WTC11 (cell line): ENCODE data around the gene LYSMD1. TPM values are rescaled to one million over a fixed set of nuclear protein-coding genes. Genes with fewer than 3 reads are reported as not detected.
A peak's percentile ranks its signal among the peaks of the same experiment; 100 is the strongest.

Experiments
- ATAC-seq: fragments of 200-7000 bp; cut with Tn5 transposase; 2 replicates; pipeline ENCODE4 v1.10.0; 2021; ENCODE audit warnings: mild to moderate bottlenecking, moderate library complexity
- CTCF ChIA-PET: fragments of 300-600 bp; sonication (Branson Sonifier 250); formaldehyde crosslinking; loops from one replicate; lab custom pipeline; 2021; ENCODE audit warnings: antibody characterized with exemption; lab: Charles Lee
- POLR2A ChIA-PET: fragments of 350-600 bp; sonication (Branson Sonifier 250); formaldehyde crosslinking; loops from one replicate; lab custom pipeline; 2021; ENCODE audit warnings: antibody characterized with exemption; lab: Charles Lee
- DNase-seq: peaks from one replicate; pipeline ENCODE4 v3.0.0; 2021; ENCODE audit warnings: low spot score
- H3K27ac Mint-ChIP-seq: 2 replicates; pipeline ENCODE4 v1.8.0; 2021; ENCODE audit warnings: mixed read lengths
- H3K27me3 Mint-ChIP-seq: 2 replicates; pipeline ENCODE4 v1.8.0; 2021; ENCODE audit warnings: low read depth, mild to moderate bottlenecking, moderate library complexity, mixed read lengths
- H3K36me3 Mint-ChIP-seq: 2 replicates; pipeline ENCODE4 v1.8.0; 2021; ENCODE audit warnings: mixed read lengths
- H3K4me1 Mint-ChIP-seq: 2 replicates; pipeline ENCODE4 v1.8.0; 2022; ENCODE audit warnings: mixed read lengths
- H3K4me3 Mint-ChIP-seq: 2 replicates; pipeline ENCODE4 v1.8.0; 2021; ENCODE audit warnings: mild to moderate bottlenecking, moderate library complexity, mixed read lengths
- H3K9me3 Mint-ChIP-seq: 2 replicates; pipeline ENCODE4 v1.8.0; 2021; ENCODE audit warnings: mixed read lengths
- ATF3 ChIP-seq: sonication (generic); formaldehyde crosslinking; conservative IDR thresholded peaks from 2 replicates; pipeline ENCODE4 v1.8.1; 2022; ENCODE audit warnings: mild to moderate bottlenecking, missing genetic modification reagents
- CDX4 ChIP-seq: fragments of 250-450 bp; sonication (Bioruptor Pico); IDR thresholded peaks from 2 replicates; pipeline ENCODE4 v1.9.0; 2021; ENCODE audit warnings: moderate library complexity, mild to moderate bottlenecking, inconsistent platforms, borderline replicate concordance
- E2F4 ChIP-seq: sonication (generic); formaldehyde crosslinking; IDR thresholded peaks from 2 replicates; pipeline ENCODE4 v1.8.1; 2022; ENCODE audit warnings: low read depth, mild to moderate bottlenecking, moderate library complexity, missing genetic modification reagents, borderline replicate concordance
- ELF4 ChIP-seq: sonication (generic); formaldehyde crosslinking; IDR thresholded peaks from 2 replicates; pipeline ENCODE4 v1.8.1; 2022; ENCODE audit warnings: low read depth, mild to moderate bottlenecking, moderate library complexity, missing genetic modification reagents
- FOXP1 ChIP-seq: sonication (generic); formaldehyde crosslinking; IDR thresholded peaks from 2 replicates; pipeline ENCODE4 v1.8.0; 2022; ENCODE audit warnings: missing genetic modification reagents, mild to moderate bottlenecking, moderate library complexity, borderline replicate concordance
- GTF2I ChIP-seq: fragments of 250-450 bp; sonication (Bioruptor Pico); conservative IDR thresholded peaks from 2 replicates; pipeline ENCODE4 v1.4.0; 2021; ENCODE audit warnings: mild to moderate bottlenecking
- JAZF1 ChIP-seq: fragments of 250-450 bp; sonication (Bioruptor Pico); IDR thresholded peaks from 2 replicates; pipeline ENCODE4 v1.9.0; 2021; ENCODE audit warnings: moderate library complexity, mild to moderate bottlenecking, inconsistent platforms
- MYBL2 ChIP-seq: sonication (generic); formaldehyde crosslinking; IDR thresholded peaks from 2 replicates; pipeline ENCODE4 v1.8.1; 2023; ENCODE audit warnings: mild to moderate bottlenecking, moderate library complexity, missing genetic modification reagents
- PRDM15 ChIP-seq: sonication (generic); formaldehyde crosslinking; IDR thresholded peaks from 2 replicates; pipeline ENCODE4 v1.8.0; 2022; ENCODE audit warnings: missing genetic modification reagents
- SMAD3 ChIP-seq: sonication (generic); formaldehyde crosslinking; IDR thresholded peaks from 2 replicates; pipeline ENCODE4 v1.8.0; 2022; ENCODE audit warnings: missing genetic modification reagents, mild to moderate bottlenecking, borderline replicate concordance
- SMAD4 ChIP-seq: sonication (generic); formaldehyde crosslinking; IDR thresholded peaks from 2 replicates; pipeline ENCODE4 v1.8.0; 2022; ENCODE audit warnings: mild to moderate bottlenecking, missing genetic modification reagents
- SOX15 ChIP-seq: fragments of 250-450 bp; sonication (Bioruptor Pico); IDR thresholded peaks from 2 replicates; pipeline ENCODE4 v1.9.0; 2021; ENCODE audit warnings: mild to moderate bottlenecking
- STAT6 ChIP-seq: sonication (generic); formaldehyde crosslinking; conservative IDR thresholded peaks from 2 replicates; pipeline ENCODE4 v1.8.1; 2023; ENCODE audit warnings: mild to moderate bottlenecking, low read depth, missing genetic modification reagents, moderate library complexity
- TCF7 ChIP-seq: sonication (generic); formaldehyde crosslinking; IDR thresholded peaks from 2 replicates; pipeline ENCODE4 v1.8.0; 2022; ENCODE audit warnings: mild to moderate bottlenecking, low read depth, missing genetic modification reagents, moderate library complexity
- TP53 ChIP-seq: sonication (generic); formaldehyde crosslinking; IDR thresholded peaks from 2 replicates; pipeline ENCODE4 v1.8.1; 2023; ENCODE audit warnings: mild to moderate bottlenecking, missing genetic modification reagents
- ZBTB43 ChIP-seq: sonication (generic); formaldehyde crosslinking; IDR thresholded peaks from 2 replicates; pipeline ENCODE4 v1.8.1; 2023; ENCODE audit warnings: mild to moderate bottlenecking, missing genetic modification reagents
- ZNF121 ChIP-seq: sonication (generic); formaldehyde crosslinking; IDR thresholded peaks from 2 replicates; pipeline ENCODE4 v1.8.0; 2023; ENCODE audit warnings: missing genetic modification reagents
- ZNF317 ChIP-seq: sonication (generic); formaldehyde crosslinking; IDR thresholded peaks from 2 replicates; pipeline ENCODE4 v1.8.1; 2023; ENCODE audit warnings: low read depth, mild to moderate bottlenecking, moderate library complexity, missing genetic modification reagents, borderline replicate concordance
- ZNF532 ChIP-seq: fragments of 250-450 bp; sonication (Bioruptor Pico); IDR thresholded peaks from 2 replicates; pipeline ENCODE4 v1.9.0; 2021; ENCODE audit warnings: mild to moderate bottlenecking, borderline replicate concordance
- total RNA-seq: library from RNA; stranded (reverse); gene quantifications from 3 replicates; pipeline ENCODE4 v1.2.3, GENCODE V29; 2021

The LYSMD1 gene
- total RNA-seq, 1 experiment from 2014 or later = 7.8 TPM

GRCh38 chr1:151175041-151175741 is 9.5 kb upstream of the LYSMD1 start:
- ChIA-PET POLR2A (no interaction called here), CTCF (interaction anchor here (0.5 to 1.9 kb wide), 5 partner anchors 9 to 195 kb away, joined by 3 to 13 read pairs (median 7); partner anchors contain the start of genes LYSMD1, SCNM1 and VPS72)
- Mint-ChIP-seq H3K27ac (no peak overlapping the region), H3K4me1 (no peaks in the 10 kb centered on the region), H3K36me3 (peaks cover 34% of the 10 kb centered on the region), H3K9me3 (no peaks in the 10 kb centered on the region), H3K4me3 (no peak overlapping the region), H3K27me3 (no peaks in the 10 kb centered on the region)
- TF ChIP-seq E2F4 (CRISPR knock-in tag) = no peak
- no peak for TF ChIP-seq MYBL2
- TF ChIP-seq PRDM15 (CRISPR knock-in tag) = no peak
- no peak for TF ChIP-seq ELF4 (CRISPR knock-in tag)
- no peak for TF ChIP-seq SOX15 (CRISPR knock-in tag)
- no peak for TF ChIP-seq TP53 (CRISPR knock-in tag)
- no peak for TF ChIP-seq FOXP1 (CRISPR knock-in tag)
- TF ChIP-seq TCF7 (CRISPR knock-in tag) = no peak
- no peak for TF ChIP-seq GTF2I (CRISPR knock-in tag)
- TF ChIP-seq JAZF1 (CRISPR knock-in tag) = no peak
- DNase-seq (no peak), ATAC-seq (no peak)

- Mint-ChIP-seq H3K4me1 (peaks cover 5% of the 10 kb centered on the region), H3K9me3 (no peaks in the 10 kb centered on the region), H3K4me3 (no peak overlapping the region), H3K27ac (peak overlapping the region; percentile 13), H3K36me3 (peaks cover 18% of the 10 kb centered on the region), H3K27me3 (no peaks in the 10 kb centered on the region)
- CTCF ChIA-PET = interaction anchor here (1.5 to 2.0 kb wide), 3 partner anchors 71 to 130 kb away, joined by 3 to 6 read pairs (median 6); no protein-coding TSS in a partner anchor
- no peak for ATAC-seq
- TF ChIP-seq ZNF317 (CRISPR knock-in tag) = no peak
- TF ChIP-seq ATF3 (CRISPR knock-in tag) = no peak
- no peak for TF ChIP-seq SMAD4 (CRISPR knock-in tag)
- TF ChIP-seq ZNF532 = no peak
- TF ChIP-seq STAT6 (CRISPR knock-in tag) = no peak
- no peak for TF ChIP-seq ELF4 (CRISPR knock-in tag)
- TF ChIP-seq SMAD3 (CRISPR knock-in tag) = no peak
- no peak for TF ChIP-seq ZBTB43
- TF ChIP-seq ZNF121 (CRISPR knock-in tag) = no peak
- TF ChIP-seq CDX4 = no peak
- POLR2A ChIA-PET = no interaction called here
- no peak for DNase-seq
Measured at GRCh38 chr1:151171190-151171589, 5.5 kb upstream of the LYSMD1 start.
